Urothelium cell line (cell line): ENCODE data around the gene KRT6C.
"Not testable (repeated sequence)": the region's sequence is repeated elsewhere in the genome, so short reads cannot be mapped to it uniquely, and the experiment has no call there.

Source experiments
- DNase-seq: peaks from one replicate; pipeline ENCODE4 v3.0.0; 2011; ENCODE audit warnings: low spot score, mixed read lengths
- FAIRE-seq: peaks from 2 replicates; lab custom pipeline; 2011; peaks lifted over from hg19 to GRCh38; lab: Jason Lieb, UNC

KRT6C gene

DNA sequence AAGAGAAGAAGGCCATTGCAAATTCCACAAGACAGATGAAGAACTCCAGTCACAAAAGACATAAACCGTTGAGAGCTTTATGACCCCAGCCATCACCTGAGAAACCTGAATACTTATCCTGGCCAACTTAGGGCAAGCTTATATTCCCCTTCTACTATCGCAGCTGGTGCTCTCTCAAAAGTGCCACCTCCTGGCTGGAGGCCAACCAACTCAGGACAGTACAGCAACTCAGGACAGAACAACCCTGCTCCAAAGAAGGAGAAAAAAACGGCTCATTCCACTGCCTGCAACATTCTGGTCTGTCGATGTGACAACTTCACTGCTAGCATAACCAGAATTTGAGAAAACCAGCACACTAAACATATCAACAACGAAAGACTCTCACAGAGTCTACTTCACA, 11.9 kb downstream of the KRT6C start:
- FAIRE-seq = no peak
- DNase-seq = no peak

DNA sequence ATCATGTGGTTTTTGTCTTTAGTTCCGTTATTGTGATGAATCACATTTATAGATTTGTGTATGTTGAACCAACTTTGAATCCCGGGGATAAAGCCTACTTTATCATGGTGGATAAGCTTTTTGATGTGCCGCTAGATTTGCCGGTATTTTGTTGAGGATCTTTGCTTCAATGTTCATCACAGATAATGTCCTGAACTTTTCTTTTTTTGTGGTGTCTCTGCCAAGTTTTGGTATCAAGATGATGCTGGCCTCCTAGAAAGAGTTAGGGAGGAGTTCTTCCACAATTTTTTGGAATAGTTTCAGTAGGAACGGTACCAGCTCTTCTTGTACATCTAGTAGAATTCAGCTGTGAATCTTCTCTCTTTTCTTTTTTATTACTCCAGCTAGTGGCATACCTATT, 14.7 kb downstream of the KRT6C start:
- FAIRE-seq (no peak), DNase-seq (no peak)

DNA sequence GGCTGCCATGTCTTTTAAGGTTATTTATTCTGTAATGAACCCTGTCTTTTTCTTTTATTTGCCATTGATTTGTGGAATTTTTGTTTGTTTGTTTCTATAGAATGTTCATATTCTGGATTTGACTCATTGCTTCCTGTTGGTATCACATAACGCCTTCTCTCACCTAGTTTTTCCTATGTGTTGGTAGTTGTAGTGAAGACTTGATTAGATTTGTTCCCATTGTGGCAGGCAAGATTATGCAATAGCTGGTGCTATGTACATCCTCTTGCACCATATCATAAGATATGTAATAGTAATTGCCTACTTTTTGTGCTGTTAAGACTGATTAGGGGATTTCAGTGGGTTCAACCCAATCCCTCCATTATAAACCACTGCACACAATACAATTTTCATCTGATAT, 17.8 kb downstream of the KRT6C start:
- FAIRE-seq (no peak), DNase-seq (no peak)

DNA sequence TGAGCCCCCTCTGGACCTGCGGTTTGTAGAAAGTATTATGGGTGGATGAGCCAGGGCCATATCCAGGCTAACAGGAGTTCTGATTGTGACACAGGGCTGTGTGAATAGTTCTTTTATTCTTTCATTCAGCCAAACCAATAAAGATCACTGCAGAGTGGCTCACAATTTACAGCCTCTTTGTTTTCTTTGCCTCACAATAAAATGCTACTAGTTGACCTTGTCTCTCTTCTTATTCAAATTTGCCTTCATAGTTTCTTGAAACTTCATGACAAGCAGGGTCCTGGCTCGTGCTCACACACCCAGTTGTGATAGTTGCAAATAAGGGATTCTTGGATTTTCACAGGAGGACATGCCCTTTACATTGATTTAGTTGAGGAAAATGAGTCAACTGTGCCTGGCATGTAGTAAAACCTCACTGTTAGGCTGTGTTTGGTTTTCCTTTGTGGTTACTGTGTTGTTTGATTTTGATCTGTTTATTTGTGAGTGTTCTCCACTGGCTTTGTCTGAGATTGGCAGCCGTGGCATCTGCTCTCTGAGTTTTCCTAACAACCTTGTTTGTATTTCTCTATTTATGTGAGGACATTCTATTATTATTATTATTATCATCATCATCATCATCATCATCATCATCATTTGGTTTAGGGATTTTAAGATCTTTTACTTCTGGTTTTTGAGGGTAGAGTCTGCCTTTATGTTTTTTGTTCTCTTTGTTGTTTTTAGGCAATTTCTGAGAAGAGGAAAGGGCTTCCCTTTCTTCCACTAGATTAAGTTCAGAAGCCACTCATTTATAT, 19.0 kb downstream of the KRT6C start:
- FAIRE-seq (no peak), DNase-seq (peak; percentile 43)

DNA sequence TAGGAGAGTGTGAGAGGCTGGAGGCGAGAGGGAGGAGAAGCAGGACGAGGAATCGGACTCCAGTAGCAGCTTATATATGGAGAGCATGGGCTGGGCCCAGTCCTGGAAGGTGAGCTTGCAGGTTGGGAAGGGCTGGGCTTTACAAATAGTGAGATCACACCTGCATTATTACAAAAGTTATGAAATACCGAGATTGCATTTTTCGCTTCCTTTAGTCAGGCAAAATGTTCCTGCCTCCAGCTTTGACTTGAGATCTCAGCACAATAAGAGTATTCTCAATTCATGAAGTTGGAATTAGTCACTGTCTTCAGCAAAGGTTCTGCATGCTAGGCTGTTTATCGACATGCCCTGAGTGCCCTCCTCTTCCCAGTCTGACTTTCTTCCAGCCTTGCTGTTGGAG, 21.5 kb downstream of the KRT6C start, which contains the start of gene KRT6B:
Gene KRT6B, minus strand, starts transcription at position 46 of the 400 bp plus-strand sequence. CDS start 68 bp downstream, outside the sequence.
- FAIRE-seq (no peak), DNase-seq (no peak)

- FAIRE-seq (no peak), DNase-seq (no peak)
Measured at GRCh38 chr12:52448228-52448627, 25.4 kb downstream of the KRT6C start.

GRCh38 chr12:52447196-52447595, 26.4 kb downstream of the KRT6C start:
- DNase-seq, FAIRE-seq: not testable (repeated sequence)

GRCh38 chr12:52446367-52447045, 27.1 kb downstream of the KRT6C start:
- DNase-seq = no peak
- no peak for FAIRE-seq

GRCh38 chr12:52445876-52446275, 27.7 kb downstream of the KRT6C start:
- no peak for FAIRE-seq
- no peak for DNase-seq

GRCh38 chr12:52444647-52445595, 28.7 kb downstream of the KRT6C start:
- FAIRE-seq (no peak), DNase-seq (no peak)

DNA sequence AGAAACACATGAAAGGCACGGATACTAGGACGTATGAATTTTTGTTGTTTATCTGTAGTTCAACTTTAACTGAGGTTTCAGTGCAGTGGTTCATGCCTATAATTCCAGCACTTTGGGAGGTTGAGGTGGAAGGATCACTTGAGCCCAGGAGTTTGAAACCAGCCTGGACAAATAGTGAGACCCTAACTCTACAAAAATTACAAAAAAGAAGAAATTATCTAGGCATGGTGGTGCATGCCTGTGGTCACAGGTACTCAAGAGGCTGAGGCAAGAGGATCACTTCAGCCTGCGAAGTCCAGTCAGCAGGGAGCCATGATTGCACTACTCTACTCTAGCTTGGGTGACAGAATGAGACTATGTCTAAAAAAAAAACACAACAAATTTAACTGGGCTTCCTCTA, 29.6 kb downstream of the KRT6C start:
- DNase-seq = no peak
- FAIRE-seq = no peak

DNA sequence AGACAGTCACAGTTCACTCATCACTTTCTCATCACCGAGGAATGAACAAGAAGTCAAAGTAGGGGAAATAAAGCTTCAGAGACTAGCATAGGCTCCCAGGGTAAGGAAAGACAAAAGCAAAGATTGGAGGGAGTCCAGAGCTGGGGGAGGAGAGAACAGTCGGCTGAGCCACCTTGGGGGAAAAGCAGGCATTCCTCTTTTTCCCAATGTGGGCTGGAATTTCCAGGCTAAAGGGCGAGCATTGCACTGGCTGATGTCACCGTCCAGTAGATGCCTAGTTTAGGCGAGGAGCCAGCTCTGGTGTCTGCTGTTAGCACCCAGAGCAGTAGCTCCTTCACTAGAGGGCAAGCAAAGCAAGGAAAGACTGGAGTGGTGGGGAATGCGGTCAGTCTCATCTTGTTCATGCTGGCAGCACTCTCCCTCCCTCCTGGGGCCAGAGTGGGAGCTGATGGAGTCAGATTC, 31.0 kb downstream of the KRT6C start:
- FAIRE-seq = peak; percentile 83
- DNase-seq = peak; percentile 90

- FAIRE-seq (peak; percentile 72), DNase-seq (peak; percentile 47)
Measured at GRCh38 chr12:52441320-52441911, 32.2 kb downstream of the KRT6C start.

DNA sequence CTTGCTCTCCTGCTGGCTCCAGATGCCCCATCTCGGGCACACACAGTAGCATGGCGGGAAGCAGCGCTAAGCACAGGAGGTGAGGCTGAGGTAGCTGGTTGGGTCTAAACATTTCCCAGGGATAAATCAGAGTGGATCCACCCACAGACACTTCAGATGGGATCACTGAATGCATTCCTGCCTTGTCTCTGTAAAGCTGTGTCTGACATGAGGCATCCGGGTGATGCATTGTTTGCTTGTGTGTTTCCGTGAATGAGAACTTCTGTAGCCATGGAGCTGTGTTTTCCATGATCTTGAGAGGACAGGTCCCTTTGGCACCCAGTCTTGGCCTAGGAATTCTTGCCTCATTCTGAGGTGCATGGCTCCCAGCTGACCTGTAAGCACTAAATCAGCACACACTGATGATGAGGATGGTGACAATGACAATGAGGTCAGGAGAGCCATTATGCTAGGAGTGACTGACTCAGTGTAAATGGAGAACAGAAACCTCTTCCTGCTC, 32.7 kb downstream of the KRT6C start:
- peak; percentile 45 for DNase-seq
- peak; percentile 71 for FAIRE-seq

DNA sequence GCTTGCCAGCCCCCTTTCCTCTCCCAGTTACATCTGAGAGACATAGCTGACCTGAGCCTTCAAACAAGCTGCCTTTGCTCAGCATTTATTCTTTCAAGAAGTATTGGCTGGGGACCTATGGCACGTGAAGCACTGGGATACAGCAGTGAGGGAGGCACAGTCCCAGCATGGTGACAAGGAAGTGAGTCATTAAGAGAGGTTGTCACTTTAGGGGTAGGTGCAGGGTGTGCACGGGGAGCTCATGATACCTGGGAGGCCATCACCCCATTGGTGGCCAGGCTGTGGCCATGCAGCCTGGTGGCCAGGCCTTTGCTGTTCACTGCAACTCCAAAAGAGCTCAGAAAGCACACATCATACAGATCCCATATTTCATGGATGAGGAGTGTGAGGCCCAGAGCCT, 33.8 kb downstream of the KRT6C start:
- no peak for FAIRE-seq
- no peak for DNase-seq

DNA sequence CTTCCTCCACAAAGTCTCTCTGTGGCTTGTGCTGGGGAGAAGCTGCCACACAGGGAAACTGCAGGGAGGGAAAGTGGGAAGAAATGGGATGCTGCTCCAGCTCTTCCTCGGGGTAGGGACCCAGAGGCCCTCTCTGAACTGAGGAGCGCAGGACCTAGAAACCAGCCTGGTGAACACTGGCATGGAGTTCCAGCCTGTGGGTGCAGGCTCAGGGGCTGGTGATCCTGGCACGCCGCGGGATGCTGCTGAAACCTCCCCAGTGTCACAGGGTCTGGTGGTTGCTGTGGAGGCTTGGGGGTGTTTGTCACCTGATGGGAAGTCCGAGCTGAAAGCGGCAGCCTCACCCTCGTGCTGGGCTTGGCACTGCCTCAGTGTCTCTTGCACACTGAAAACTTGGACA, 34.2 kb downstream of the KRT6C start:
- FAIRE-seq (no peak), DNase-seq (no peak)

DNA sequence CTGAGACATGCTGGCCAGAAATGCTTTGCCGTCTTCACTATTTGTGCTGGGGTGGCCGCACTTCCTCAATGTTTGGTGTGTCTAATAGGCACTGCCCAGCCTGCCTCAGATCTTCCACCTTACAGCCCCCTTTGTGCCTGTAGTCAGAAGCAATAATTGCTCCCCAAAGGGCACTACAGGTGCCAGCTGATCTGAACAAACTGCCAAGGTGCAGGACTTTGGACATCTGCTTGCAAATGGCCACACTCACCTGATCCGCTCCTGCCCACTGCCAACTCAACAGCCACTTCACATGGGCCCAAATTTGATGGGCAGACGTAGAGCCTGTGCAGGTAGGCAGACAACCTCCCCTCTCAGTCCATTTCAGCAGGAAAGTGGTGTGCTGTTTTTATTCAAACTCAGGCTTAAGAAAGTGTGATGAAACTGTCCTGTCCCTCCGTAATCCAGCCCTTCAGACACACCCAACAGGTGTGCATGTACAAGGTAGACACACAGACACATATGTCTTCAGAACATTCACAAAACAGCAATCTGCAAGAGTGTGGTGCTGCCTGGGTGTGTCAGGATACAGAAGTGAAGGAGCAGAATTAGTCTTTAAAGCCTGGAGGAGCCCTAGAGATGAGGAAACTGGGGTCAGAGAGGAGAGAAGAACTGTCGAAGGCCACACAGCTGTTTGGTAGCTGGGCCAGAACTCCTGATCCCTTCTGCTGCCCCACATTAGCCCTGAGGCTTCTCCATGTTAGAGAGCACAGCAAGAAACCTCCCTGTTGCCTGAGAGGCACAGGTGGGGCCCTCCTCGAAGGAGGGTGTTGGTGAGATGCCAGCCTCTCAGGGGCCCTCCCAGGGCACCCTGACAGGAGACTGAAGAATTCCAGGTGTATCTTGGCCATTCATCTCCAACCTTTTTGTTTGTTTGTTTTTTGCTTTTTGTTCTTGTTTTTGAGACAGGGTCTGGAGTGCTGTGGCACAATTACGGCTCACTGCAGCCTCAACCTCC, 35.0 kb downstream of the KRT6C start:
- FAIRE-seq = peak; percentile 87
- no peak for DNase-seq

DNA sequence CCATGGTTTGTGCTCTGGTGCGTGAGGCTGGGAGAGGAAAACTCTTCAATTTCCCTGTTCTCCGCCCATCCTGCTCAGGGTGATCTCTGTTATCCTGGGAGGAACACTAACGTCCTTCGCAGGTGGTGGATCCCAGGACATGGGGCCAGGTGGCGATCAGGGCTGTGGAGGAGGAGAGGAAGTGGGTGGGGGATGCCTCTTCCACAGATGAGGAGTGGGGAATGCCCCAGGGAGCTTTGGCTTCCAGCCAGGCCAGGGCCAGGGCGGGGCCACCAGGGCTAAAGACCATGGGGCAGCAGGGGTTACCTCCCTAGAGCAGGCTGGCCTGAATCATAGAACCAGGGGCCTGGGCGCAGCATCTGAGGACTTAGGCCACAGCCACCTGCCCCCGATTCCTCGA, 36.1 kb downstream of the KRT6C start:
- FAIRE-seq = no peak

DNA sequence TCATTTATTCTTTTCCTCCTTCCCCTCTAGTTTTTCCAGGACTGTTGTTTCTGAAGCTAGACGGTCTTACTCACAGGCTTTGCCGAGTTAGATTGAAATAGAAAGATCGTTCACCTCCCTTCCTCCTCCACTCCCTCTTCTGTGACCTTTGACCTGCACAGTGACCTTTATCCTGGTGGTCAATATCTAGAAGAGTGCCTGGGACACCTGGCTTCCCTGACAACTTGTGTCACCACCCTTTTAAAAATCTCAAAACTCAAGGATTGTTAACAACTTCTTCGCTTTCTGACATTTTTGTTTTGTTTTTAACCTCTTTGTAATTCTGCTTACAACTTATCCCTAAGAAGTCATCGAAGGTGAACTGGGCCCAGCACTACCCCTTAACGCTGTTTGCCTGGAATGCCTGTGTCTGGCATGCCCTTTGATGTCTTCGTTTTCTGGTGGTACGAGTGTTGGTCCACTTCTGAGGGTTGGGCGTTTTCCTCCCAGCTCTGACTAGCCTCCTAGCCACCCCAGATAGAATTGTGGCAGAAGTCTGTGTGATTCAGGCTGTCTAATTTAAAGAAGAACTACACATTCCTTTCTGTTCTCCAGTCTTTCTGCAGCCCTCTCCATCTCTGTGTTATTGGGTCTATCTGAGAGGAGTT, 36.7 kb downstream of the KRT6C start:
- FAIRE-seq = no peak
- no peak for DNase-seq

More for the DNA sequence above, 36.1 kb downstream of the KRT6C start:
- DNase-seq = no peak
